T-cell (primary cell): ENCODE data around the gene SLC28A3. TPM values are rescaled to one million over a fixed set of nuclear protein-coding genes. Genes with fewer than 3 reads are reported as not detected.
"Not testable (repeated sequence)": the region's sequence is repeated elsewhere in the genome, so short reads cannot be mapped to it uniquely, and the experiment has no call there.

Experiments used
- ATAC-seq, 4 experiments: fragments of 200-7000 bp in 3 of 4; fragments of 150-1000 bp in 1 of 4; cut with Tn5 transposase; replicated peaks in 1 of 4; 1 replicate in 3 of 4; 2 replicates in 1 of 4; pipeline ENCODE4 v1.10.0; 2021; ENCODE audit warnings: moderate library complexity in 3 of 4, mild to moderate bottlenecking in 2 of 4, moderate number of reproducible peaks in 1 of 4
- CTCF ChIA-PET, 2 donors: fragments of 300-600 bp; sonication (Branson Sonifier 250); formaldehyde crosslinking; loops; one replicate each; lab custom pipeline; 2022; ENCODE audit warnings: antibody characterized with exemption in 2 of 2; lab: Charles Lee
- POLR2A ChIA-PET, 2 donors: fragments of 300-600 bp; sonication (Branson Sonifier 250); formaldehyde crosslinking; loops; one replicate each; lab custom pipeline; 2022; ENCODE audit warnings: antibody characterized with exemption in 2 of 2; lab: Charles Lee
- DNase-seq, 35 experiments: peaks; one replicate each; pipeline versions ENCODE4 v3.0.0 to v3.0.0-alpha.2; 2013 to 2023
- H3K27ac ChIP-seq: one replicate; pipeline ENCODE4 v1.5.1; 2013; ENCODE audit warnings: low read length
- H3K27me3 ChIP-seq, 2 experiments: replicated peaks in 1 of 2; 1 replicate in 1 of 2; 2 replicates in 1 of 2; pipeline versions ENCODE4 v1.6.1 to v1.7.0; 2013; ENCODE audit warnings: low read length in 1 of 2, mixed read lengths in 1 of 2; ENCODE audit not compliant: control insufficient read depth in 2 of 2, insufficient read depth in 2 of 2; ENCODE audit errors: extremely low read depth in 1 of 2
- H3K36me3 ChIP-seq, 2 donors: 1 replicate in 1 of 2; 2 replicates in 1 of 2; pipeline versions ENCODE4 v1.6.1 to v1.7.0; 2013; ENCODE audit warnings: low read length in 1 of 2; ENCODE audit not compliant: control insufficient read depth in 2 of 2, insufficient read depth in 1 of 2; ENCODE audit errors: extremely low read depth in 1 of 2
- H3K4me1 ChIP-seq, 2 experiments: 1 replicate in 1 of 2; 2 replicates in 1 of 2; pipeline versions ENCODE4 v1.6.1 to v1.7.0; 2013; ENCODE audit warnings: low read length in 2 of 2, mixed read lengths in 1 of 2; ENCODE audit not compliant: insufficient read depth in 2 of 2, control insufficient read depth in 1 of 2; ENCODE audit errors: extremely low read depth in 1 of 2
- H3K4me3 ChIP-seq, 2 donors: 1 replicate in 1 of 2; 2 replicates in 1 of 2; pipeline versions ENCODE4 v1.5.1 to v1.7.0; 2013; ENCODE audit warnings: mild to moderate bottlenecking in 2 of 2, low read length in 1 of 2, moderate library complexity in 1 of 2; ENCODE audit not compliant: control insufficient read depth in 1 of 2; ENCODE audit errors: extremely low read depth in 1 of 2
- H3K9me3 ChIP-seq: 2 replicates; pipeline ENCODE4 v1.7.0; 2013
- H3K27ac Mint-ChIP-seq, 2 donors: one replicate each; pipeline ENCODE4 v1.8.0; 2020 to 2021; ENCODE audit warnings: mild to moderate bottlenecking in 2 of 2, mixed read lengths in 2 of 2
- H3K27me3 Mint-ChIP-seq, 2 donors: one replicate each; pipeline ENCODE4 v1.8.0; 2021 to 2022; ENCODE audit warnings: mixed read lengths in 2 of 2
- H3K36me3 Mint-ChIP-seq: one replicate; pipeline ENCODE4 v1.8.0; 2021; ENCODE audit warnings: mixed read lengths
- H3K4me1 Mint-ChIP-seq, 3 donors: one replicate each; pipeline ENCODE4 v1.8.0; 2020 to 2022; ENCODE audit warnings: mixed read lengths in 3 of 3, mild to moderate bottlenecking in 1 of 3
- H3K4me3 Mint-ChIP-seq, 3 donors: one replicate each; pipeline ENCODE4 v1.8.0; 2020 to 2022; ENCODE audit warnings: mild to moderate bottlenecking in 3 of 3, mixed read lengths in 3 of 3, moderate library complexity in 3 of 3
- H3K9me3 Mint-ChIP-seq, 3 donors: one replicate each; pipeline ENCODE4 v1.8.0; 2020 to 2022; ENCODE audit warnings: mixed read lengths in 3 of 3
- WGBS: methylation state at CpG from one replicate; pipeline ENCODE4 v1.1.5; 2013; ENCODE audit warnings: missing lambda C conversion rate; ENCODE audit not compliant: insufficient coverage; 5-methylcytosine and 5-hydroxymethylcytosine counted together
- total RNA-seq, 35 experiments: library from RNA in 6 of 35; stranded (reverse) in 6 of 35; fragments of 120-200 nt in 1 of 35; gene quantifications; one replicate each; pipeline versions ENCODE4 v1.2.1 to v1.2.4 and lab custom pipeline; 2013 to 2026

SLC28A3 gene
- total RNA-seq, 5 donors from 2014 or later (not counting 1 experiment from before 2014, with no cell fraction given), result not detected

- peaks cover 9 to 30% of the 10 kb centered on the region in 2 donors for H3K27me3 Mint-ChIP-seq
- H3K4me3 ChIP-seq, result no peak overlapping the region
- no peak overlapping the region for H3K27ac Mint-ChIP-seq
- ATAC-seq (no peak), DNase-seq (peak in 1 of 35 experiments; percentile 21)
- H3K27ac ChIP-seq, result no peak overlapping the region
- CTCF ChIA-PET, result no interaction called here
- no peaks in the 10 kb centered on the region for H3K36me3 ChIP-seq
- H3K4me1 ChIP-seq, result no peaks in the 10 kb centered on the region
- 30% methylated on average over 2 of the region's 2 CpGs for WGBS
- peaks cover 0 to 7% (median 0%) of the 10 kb centered on the region in 3 donors for H3K4me1 Mint-ChIP-seq
- H3K9me3 Mint-ChIP-seq, result no peaks in the 10 kb centered on the region
- POLR2A ChIA-PET, result no interaction called here
- no peak overlapping the region for H3K4me3 Mint-ChIP-seq
- no peaks in the 10 kb centered on the region for H3K9me3 ChIP-seq
- H3K36me3 Mint-ChIP-seq, result no peaks in the 10 kb centered on the region
- H3K27me3 ChIP-seq, result peaks cover 0 to 13% of the 10 kb centered on the region in 2 experiments
Observed at GRCh38 chr9:84371737-84372136, 31.2 kb upstream of the SLC28A3 start.

- peaks cover 12 to 28% of the 10 kb centered on the region in 2 donors for H3K27me3 Mint-ChIP-seq
- H3K4me1 Mint-ChIP-seq, result peaks cover 0 to 7% (median 0%) of the 10 kb centered on the region in 3 donors
- no peaks in the 10 kb centered on the region for H3K4me1 ChIP-seq
- no peaks in the 10 kb centered on the region for H3K9me3 ChIP-seq
- H3K4me3 ChIP-seq, result no peak overlapping the region
- ChIA-PET POLR2A (interaction anchor here in 1 of 2 donors (0.7 kb wide), 1 partner anchor 35 kb away, joined by 4 read pairs; no protein-coding TSS in a partner anchor), CTCF (no interaction called here)
- H3K27me3 ChIP-seq, result peaks cover 0 to 14% of the 10 kb centered on the region in 2 experiments
- no peak overlapping the region for H3K27ac Mint-ChIP-seq
- H3K27ac ChIP-seq, result no peak overlapping the region
- no peaks in the 10 kb centered on the region for H3K36me3 ChIP-seq
- ATAC-seq, result no peak
- H3K4me3 Mint-ChIP-seq, result no peak overlapping the region
- H3K36me3 Mint-ChIP-seq, result no peaks in the 10 kb centered on the region
- DNase-seq, result no peak
- no CpG with 5 or more reads among the region's 3 CpGs for WGBS
- H3K9me3 Mint-ChIP-seq, result peaks cover 4 to 11% (median 5%) of the 10 kb centered on the region in 3 donors
Observed at GRCh38 chr9:84368601-84369000, 28.0 kb upstream of the SLC28A3 start.

GRCh38 chr9:84367726-84368125 lies 27.2 kb upstream of the SLC28A3 start:
- H3K36me3 Mint-ChIP-seq, CTCF ChIA-PET, H3K36me3 ChIP-seq, H3K27ac Mint-ChIP-seq, H3K4me1 ChIP-seq, H3K4me1 Mint-ChIP-seq, H3K9me3 ChIP-seq, H3K4me3 Mint-ChIP-seq, H3K4me3 ChIP-seq, DNase-seq, ATAC-seq, POLR2A ChIA-PET, H3K27ac ChIP-seq: not testable (repeated sequence)
- peaks cover 0 to 12% of the 10 kb centered on the region in 2 experiments for H3K27me3 ChIP-seq
- H3K9me3 Mint-ChIP-seq, result peaks cover 4 to 11% (median 5%) of the 10 kb centered on the region in 3 donors
- peaks cover 10 to 22% of the 10 kb centered on the region in 2 donors for H3K27me3 Mint-ChIP-seq
- WGBS, result 60% methylated on average over 1 of the region's 10 CpGs

GRCh38 chr9:84366683-84367082 lies 26.1 kb upstream of the SLC28A3 start:
- Mint-ChIP-seq H3K4me1 (peaks cover 0 to 7% (median 0%) of the 10 kb centered on the region in 3 donors), H3K27me3 (peaks cover 4 to 19% of the 10 kb centered on the region in 2 donors)
- POLR2A ChIA-PET, result no interaction called here

GRCh38 chr9:84364894-84365490 lies 24.4 kb upstream of the SLC28A3 start:
- not testable (repeated sequence) for H3K4me1 Mint-ChIP-seq, ATAC-seq
- no CpG with 5 or more reads among the region's 1 CpG for WGBS

More at GRCh38 chr9:84366683-84367082, 26.1 kb upstream of the SLC28A3 start:
- Histone ChIP-seq H3K4me1 (no peaks in the 10 kb centered on the region), H3K27me3 (peaks cover 0 to 8% of the 10 kb centered on the region in 2 experiments), H3K36me3 (no peaks in the 10 kb centered on the region), H3K27ac (no peak overlapping the region), H3K4me3 (no peak overlapping the region), H3K9me3 (no peaks in the 10 kb centered on the region)
- WGBS, result 89% methylated on average over 1 of the region's 1 CpG
- DNase-seq (no peak), ATAC-seq (no peak)
- Mint-ChIP-seq H3K9me3 (peaks cover 4 to 11% (median 5%) of the 10 kb centered on the region in 3 donors), H3K27ac (no peak overlapping the region), H3K36me3 (no peaks in the 10 kb centered on the region), H3K4me3 (no peak overlapping the region)
- CTCF ChIA-PET, result no interaction called here

GRCh38 chr9:84361645-84362044 lies 21.1 kb upstream of the SLC28A3 start:
- no peak overlapping the region for H3K4me3 Mint-ChIP-seq
- Histone ChIP-seq H3K4me3 (no peak overlapping the region), H3K27ac (no peak overlapping the region), H3K4me1 (no peaks in the 10 kb centered on the region), H3K27me3 (peaks cover 0 to under 1% of the 10 kb centered on the region in 2 experiments), H3K9me3 (no peaks in the 10 kb centered on the region), H3K36me3 (no peaks in the 10 kb centered on the region)
- ChIA-PET CTCF (no interaction called here), POLR2A (no interaction called here)
- DNase-seq, result no peak
- H3K9me3 Mint-ChIP-seq, result peaks cover 4 to 11% (median 5%) of the 10 kb centered on the region in 3 donors
- ATAC-seq, result no peak
- H3K36me3 Mint-ChIP-seq, result no peaks in the 10 kb centered on the region
- WGBS, result 90% methylated on average over 2 of the region's 6 CpGs
- no peak overlapping the region for H3K27ac Mint-ChIP-seq
- H3K4me1 Mint-ChIP-seq, result no peaks in the 10 kb centered on the region
- peaks cover 4 to 6% of the 10 kb centered on the region in 2 donors for H3K27me3 Mint-ChIP-seq

More at GRCh38 chr9:84364894-84365490, 24.4 kb upstream of the SLC28A3 start:
- DNase-seq, H3K9me3 ChIP-seq, H3K4me1 ChIP-seq, H3K27me3 ChIP-seq, H3K36me3 Mint-ChIP-seq, H3K4me3 Mint-ChIP-seq, H3K36me3 ChIP-seq, H3K4me3 ChIP-seq, POLR2A ChIA-PET, CTCF ChIA-PET, H3K27ac Mint-ChIP-seq, H3K27ac ChIP-seq: not testable (repeated sequence)
- peaks cover 4 to 11% of the 10 kb centered on the region in 2 donors for H3K27me3 Mint-ChIP-seq
- H3K9me3 Mint-ChIP-seq, result peaks cover 4 to 11% (median 5%) of the 10 kb centered on the region in 3 donors
